Inflammatory macrophage treated with lipopolysaccharide for 1 hour (primary cell): ENCODE measurements around the gene HGF.
"Not testable (repeated sequence)": the region's sequence is repeated elsewhere in the genome, so short reads cannot be mapped to it uniquely, and the experiment has no call there.

Experiments used
- DNase-seq, 2 donors: peaks; one replicate each; pipeline ENCODE4 v3.0.0-alpha.2; 2020 to 2022

The HGF gene

DNA sequence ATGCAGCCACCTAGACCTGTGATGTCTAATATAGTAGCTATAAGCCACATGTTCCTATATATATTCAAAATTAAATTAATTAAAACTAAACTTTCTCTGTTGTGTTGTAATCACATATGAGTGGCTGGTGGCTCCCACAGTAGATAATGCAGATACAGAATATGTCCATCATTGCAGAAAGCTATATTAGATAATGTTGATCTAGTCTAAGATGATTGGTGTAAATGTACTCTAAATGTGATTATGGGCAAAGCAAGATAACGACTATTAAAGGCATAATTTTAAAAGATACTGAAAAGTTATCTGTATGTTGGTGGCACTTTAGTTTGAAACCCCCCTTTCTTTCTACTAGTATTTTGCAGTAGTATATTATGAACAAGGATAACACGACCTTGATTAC lies 5.7 kb upstream of the HGF start:
- no peak for DNase-seq

DNA sequence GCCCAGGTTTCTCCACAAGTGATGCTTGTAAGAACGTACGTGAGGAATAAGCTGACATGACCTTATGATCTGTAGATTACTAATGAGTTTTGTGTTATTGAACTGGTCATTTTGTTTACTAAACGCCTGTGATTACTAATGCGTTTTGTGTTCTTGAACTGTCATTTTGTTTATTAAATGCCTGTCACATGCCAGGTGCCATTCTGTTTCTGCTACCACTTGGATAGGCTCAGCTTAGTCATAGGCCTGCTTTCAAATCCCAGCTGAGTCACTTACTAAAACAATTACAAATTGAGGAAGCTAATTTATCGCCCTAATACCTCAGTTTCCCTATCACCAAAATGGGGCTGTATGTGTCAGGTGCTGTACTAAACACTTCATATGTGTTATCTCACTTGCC lies 4.7 kb upstream of the HGF start:
- no peak for DNase-seq

DNA sequence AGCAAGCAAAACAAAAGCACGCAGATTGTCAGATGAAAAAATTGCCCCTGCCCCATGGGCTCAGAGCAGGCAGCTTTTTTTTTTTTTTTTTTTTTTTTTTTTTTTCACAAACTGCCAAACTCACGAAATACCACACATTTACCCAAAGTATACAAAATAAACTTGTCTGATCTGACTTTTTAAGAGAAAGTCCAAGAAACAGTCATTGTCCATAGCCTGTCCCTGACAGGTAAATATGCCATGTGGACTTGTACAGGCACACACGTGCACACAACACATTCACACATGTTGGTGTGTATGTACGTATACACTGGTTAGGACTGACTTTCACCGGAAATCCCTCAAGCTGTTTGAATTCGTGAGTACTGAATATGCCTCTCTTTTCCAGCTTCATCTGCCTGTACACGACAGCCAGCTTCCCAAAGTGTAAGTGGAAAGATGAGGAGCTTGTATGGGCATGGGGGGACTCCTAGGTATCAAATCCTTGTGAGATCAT lies 929 bp upstream of the HGF start:
- DNase-seq = no peak

DNA sequence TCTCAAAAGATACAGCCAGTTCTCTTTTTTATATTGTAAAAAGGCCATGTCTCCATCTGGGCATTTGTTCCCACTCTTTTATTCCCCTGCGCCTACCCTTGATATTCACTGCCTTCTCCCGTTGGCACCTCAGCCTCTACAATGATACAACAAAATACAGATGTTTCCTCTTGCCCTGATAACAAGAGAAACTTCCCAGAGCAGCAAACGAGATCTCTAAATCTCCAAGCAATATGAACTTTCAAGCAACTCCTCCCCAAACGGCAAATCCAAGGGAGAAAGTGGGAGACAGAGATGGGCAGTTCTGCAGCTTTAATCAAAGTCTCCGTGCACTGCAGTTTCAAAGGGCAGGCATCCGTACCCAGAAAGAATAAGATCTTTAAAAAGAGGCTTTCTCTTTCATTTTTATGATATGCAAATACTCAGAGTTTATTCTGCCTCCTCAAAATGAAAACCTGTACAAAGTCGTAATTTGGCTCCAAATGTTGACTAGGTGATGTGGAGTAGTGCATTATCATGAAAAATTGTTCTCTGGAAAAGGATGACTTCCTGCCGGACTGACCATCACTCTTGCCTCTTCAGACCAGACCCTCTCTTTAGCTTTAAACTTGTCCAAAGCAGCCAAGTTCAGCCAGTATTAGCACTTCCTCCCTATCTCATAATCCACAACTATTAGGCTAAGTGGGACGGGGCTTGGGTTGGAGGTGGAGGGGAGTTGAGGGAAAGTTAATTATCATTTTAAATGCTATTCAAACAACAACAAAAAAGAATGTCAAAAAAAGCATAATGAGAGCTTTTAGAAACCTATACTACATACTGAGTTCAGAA lies 682 bp downstream of the HGF start:
- DNase-seq = no peak

DNA sequence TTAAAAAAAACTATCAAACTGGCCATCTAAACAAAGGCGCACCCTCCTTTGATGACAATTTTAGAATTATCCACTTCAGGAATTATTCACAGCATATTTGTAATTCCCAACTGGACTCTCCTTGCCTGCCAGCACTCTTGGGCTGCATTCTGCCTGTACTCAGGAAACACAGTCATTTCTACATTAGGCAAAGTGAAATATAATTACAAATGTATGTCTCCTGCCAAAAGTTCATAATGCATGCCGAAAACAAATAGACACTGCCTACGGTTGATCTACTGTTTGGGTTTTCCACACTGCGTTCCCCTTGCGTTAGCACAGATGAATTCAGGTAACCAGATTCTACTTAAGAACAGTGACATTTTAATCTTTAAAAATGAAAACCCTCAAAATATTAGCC lies 1.9 kb downstream of the HGF start:
- DNase-seq = no peak

DNA sequence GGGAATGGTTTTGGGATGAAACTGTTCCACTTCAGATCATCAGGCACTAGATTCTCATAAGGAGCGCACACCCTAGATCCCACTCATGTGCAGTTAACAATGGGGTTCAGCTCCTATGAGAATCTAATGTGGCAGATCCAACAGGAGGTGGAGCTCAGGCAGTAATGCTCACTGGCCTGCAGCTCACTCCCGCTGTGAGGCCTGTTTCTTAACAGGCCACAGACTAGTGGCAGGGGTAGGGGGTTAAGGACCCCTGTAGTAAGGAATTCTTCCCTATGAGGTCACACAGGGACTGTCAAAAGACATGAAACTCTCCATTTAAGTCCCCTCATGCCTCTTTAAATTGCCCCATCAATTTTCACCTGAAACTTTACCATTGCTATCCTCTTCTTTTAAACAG lies 8.0 kb downstream of the HGF start:
- DNase-seq = no peak

DNA sequence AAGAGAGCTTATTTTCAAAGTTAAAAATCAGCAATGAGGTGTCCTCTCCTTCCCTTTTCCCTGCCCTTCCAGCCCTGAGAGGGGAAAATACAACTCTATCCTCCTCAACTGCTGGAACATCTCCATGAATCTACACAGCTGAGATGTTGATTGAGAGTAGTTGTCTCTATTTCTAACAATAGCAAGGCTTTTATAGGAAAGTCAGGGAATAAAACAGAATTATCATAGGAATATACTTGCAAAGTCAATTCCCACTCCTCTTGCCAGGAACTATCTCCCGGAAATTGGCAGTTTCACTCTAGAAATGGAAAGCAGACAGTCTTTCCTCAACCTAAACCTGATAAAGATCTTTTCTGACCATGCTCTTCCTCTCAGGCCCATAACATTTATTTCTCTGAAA lies 8.8 kb downstream of the HGF start:
- DNase-seq = no peak

DNA sequence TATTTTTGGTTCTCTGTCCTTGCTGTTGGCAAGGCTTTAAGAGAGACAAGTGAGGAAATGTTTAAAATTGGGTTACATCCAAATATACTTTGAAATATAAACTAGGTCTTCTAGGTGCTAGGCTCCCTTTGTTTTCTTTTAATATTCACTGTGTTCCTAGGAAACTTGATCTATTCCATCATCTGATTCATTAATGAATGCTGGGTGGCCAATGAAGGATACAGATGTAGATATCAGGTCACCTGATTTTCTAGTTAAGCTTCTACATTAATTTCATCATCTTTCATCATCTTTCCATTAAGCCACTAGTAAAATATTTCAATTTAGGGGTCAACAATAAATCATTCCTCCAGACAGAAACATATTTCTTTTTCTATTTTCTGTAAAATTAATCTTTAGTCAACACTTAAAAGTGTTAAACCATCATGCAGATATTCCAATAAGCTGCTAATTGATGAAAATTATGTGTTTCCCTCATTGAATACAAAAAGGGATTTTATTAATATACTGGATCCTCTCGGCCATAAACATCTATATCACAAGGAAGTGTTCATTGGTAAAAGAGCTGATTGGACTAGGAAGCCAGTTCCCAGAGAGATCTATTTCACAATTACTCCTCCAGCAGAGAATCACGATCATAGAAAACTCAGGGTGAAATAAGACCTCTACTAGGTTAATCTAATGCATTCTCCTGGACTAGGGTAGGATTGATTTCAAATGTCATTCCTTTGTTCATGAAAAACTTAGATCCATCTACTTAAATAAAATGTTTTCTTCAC lies 14.7 kb downstream of the HGF start:
- no peak for DNase-seq

DNA sequence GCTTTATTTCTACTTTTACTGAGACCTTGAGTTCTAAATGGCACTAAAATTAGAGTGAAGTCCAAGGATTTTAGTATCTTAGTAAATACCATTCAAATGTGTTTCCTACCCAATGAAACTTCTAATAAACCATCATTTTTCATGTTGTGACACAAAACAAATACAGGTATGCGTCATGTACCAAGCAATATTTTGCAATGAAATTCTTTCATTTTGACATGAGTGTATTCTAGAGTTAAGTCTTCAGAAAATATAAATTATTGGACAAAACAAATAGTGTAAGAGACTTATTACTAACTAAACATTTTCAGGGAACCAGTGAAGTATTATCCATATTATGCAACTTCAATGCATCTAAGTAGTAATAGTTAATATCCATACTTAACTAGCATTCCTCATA lies 16.5 kb downstream of the HGF start:
- DNase-seq = no peak

DNA sequence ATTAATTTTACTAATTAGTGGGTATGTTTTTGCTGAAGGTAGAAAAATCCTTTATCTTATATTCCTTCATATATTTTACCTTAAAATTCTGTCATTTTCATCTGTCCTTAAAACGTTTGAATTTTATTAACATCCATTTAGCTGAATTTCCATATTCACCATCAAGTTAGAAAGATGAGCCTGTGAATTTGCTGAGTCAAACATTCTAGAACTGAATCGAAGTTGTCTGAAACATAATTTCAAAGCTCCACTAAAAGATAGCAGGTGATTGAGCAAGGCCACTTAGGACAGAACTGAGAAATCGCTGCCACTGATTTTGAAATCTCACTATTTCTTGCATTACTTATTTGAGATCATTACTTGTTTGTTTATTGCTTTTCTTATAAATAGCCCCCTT lies 17.5 kb downstream of the HGF start:
- DNase-seq = peak; percentile 10 to 49

DNA sequence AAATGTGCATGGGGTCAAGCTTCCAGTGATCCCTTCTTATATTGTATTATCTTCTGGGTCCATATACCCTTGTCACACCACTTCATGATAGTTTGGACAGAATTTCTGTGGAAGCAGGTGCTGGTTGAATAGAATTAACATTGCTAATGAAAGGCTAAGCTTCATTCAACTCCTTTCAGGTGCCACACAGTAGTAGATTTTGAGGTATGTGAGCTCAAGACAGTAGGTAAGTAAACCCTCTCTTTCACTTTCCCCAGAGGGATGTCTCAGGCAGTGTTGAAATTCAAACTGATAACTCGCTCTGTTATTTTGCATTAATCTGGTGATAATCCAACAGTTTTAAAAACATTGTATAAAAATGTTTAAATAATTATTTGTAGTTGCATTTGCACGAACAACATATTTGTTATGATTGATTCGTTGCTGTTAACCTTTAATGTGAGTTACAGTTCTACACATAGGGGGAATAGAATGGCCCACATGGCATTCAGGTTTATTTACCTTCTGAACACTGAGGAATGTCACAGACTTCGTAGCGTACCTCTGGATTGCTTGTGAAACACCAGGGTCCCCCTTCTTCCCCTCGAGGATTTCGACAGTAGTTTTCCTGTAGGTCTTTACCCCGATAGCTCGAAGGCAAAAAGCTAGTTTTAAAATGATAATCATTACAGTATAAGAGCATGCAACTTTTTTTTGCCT lies 18.1 kb downstream of the HGF start:
- DNase-seq = no peak

DNA sequence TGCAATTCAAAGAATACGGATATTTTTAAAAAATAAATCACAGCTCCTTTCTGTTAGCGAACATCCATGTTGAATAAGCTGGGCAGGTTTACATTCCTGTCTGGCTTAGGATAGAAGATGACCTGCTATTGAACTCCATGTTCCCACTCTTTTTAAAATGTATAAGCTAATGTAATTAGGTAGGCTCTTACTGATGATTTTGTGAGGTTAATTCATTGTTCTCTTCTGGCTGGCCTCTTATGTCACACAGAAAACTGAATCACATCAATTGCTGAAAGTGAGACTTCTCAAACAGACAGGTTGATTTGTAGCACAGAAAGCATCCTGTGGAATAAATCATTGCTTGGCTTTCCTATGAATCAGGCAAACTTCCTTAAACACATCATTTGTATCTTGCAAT lies 24.2 kb downstream of the HGF start:
- no peak for DNase-seq

DNA sequence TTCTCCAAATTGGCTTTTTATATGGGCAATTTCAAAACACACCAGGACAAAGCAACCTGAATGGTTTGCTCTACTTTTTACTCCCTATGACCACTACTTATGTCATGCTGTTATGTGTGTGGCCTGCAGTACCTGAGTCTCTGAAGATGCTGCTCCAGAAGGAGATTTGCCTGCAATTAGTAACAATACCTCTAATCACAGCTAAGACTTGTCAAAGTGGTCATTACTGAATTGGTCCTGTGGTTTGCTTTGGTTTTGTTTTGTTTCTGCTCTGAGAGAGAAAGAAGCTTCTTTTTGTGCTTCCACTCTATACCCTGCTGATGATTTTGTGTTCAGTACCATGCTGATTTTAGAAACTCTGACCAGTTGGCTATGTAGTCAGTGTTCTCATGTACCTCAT lies 25.5 kb downstream of the HGF start:
- no peak for DNase-seq

DNA sequence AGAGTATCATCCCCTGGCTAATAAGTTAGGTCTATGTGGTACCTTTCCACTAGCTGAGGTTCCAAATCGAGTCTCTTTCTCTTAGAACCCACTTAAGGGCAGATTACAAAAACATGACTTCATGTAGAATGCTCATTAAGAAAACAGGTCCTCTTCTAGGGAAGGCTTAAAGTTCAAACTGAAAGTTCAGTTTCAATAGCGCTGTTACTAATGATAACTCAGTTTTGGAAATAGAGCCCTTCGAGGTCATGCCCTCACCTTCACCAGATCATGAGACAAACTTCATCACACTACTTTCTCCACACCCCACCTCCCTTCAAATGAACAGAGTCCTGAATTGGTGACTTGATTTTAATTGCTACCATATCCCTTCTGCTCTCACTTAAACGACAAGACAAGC lies 26.2 kb downstream of the HGF start:
- no peak for DNase-seq

DNA sequence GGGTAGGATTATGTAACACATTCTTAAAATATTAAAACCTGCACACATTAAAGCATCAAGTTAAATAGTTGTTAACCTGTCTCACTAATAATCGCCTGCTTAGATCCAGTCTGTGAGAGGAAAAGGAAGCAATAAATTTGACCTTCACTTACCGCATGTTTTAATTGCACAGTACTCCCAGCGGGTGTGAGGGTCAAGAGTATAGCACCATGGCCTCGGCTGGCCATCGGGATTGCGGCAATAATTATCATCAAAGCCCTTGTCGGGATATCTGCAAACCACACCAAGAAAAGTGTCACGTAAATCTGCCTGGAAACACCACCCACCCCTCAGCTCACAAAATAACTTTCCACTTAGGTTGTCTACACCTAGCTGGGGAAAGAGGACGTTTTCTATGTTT lies 26.6 kb downstream of the HGF start:
- DNase-seq = no peak

DNA sequence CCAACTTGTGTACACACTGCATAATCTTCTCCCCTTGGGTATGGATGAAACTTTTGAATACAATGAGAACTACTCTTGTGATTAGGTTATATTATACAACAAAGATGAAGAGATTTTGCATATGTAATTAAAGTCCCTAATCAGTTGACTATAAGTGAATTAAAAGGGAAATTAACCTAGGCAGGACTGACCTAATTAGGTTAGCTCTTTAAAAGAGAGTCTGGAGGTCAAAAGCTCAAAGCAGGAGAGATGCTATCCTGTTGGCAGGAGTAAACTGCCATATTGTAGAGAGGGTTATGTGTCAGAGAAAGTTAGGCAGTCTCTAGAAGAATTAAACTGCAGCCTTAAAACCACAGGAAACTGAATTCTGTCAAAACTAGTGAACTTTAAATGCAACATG lies 29.4 kb downstream of the HGF start:
- DNase-seq = no peak

DNA sequence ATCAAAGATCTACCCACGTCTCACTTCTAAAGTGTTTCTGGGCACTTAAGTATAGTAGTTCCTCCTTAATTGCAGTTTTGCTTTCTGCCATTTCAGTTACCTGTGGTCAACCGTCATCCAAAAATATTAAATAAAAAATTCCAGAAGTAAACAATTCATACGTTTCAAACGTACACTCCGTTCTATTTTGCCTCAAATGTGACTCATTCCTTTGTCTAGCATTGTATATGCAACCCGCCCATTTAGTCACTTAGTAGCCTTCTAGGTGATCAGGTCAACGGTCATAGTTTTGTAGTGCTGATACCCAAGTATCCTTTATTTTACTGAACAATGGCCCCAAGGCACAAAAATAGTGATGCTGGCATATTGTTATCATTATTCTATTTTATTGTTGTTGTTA lies 33.8 kb downstream of the HGF start:
- DNase-seq = no peak

DNA sequence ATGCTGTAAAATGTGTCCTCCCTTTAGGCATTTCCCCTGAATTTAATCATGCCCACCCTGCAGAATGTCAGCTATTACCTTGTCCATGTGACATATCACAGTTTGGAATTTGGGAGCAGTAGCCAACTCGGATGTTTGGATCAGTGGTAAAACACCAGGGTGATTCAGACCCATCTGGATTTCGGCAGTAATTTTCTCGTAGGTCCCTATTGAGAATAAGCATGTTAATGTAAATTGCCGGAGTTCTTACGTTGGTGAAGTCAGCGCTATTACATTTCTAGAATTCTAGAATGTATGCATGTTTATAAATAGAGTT lies 44.1 kb downstream of the HGF start:
- no peak for DNase-seq

DNA sequence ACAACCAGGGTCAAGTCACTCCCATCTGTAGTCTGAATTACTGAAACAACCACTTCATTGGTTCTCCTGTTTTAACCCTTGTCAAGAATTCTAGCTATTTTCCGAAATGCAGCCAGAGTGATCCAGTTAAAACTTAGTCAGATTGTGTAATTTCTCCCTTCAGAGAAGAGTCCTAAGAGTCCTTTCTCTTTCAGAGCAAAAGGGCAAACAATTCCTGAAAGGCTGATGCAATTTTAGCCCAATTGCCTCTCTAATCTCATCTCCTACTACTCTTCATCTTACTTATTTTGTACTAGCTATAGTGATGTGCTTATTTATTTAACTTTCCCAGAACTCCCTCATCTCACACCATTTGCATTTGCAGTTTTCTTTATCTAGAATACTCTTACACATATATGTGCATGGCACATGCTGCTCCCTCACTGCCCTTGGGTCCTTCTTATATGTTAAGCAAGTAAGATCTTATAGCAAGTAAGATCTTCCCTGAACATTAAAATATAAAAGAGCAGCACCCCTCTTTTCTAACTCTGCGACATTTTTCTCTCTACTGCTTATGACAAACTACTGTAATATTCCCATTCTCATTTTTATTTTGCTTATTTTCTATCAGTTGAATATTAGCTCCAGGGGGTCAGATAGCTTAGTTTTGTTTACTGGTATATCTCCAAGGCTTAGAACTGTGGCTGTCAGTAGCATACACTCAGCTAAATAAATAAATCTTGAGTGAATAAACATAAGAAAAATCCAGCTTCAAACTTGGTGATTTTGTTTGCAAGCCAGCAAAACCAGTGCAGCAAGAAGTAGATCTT lies 44.6 kb downstream of the HGF start:
- no peak for DNase-seq

DNA sequence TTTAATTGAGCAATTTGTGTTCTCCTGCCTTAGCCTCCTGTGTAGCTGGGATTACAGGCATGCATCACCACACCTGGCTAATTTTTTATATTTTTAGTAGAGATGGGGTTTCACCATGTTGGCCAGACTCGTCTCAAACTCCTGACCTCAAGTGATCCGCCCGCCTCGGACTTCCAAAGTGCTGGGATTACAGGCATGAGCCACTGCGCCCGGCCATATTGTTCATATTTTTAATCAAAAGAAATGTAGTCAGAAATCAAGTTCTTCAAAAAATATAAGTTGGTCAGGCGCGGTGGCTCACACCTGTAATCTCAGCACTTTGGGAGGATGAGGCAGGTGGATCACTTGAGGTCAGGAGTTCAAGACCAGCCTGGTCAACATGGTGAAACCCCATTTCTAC lies 47.6 kb downstream of the HGF start:
- not testable (repeated sequence) for DNase-seq

DNA sequence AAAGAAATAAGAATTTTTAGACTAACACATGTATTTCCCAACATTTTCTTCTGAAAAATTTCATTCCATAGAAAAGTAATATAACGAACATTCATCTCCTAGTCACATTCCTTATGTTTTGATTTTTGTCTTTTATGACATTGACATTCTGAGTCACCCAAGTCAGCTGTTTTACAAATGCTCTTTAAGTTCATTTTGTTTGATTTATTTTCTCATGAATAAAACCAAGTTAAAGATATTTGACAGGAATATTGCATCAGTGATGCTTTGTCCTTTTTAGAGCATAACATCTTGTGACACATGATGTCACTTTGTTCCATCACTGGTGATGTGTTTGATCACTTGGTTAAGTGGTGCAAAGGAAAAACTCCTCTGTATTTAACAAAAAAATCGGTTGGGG lies 48.4 kb downstream of the HGF start:
- DNase-seq = peak in 1 of 2 donors; percentile 8

DNA sequence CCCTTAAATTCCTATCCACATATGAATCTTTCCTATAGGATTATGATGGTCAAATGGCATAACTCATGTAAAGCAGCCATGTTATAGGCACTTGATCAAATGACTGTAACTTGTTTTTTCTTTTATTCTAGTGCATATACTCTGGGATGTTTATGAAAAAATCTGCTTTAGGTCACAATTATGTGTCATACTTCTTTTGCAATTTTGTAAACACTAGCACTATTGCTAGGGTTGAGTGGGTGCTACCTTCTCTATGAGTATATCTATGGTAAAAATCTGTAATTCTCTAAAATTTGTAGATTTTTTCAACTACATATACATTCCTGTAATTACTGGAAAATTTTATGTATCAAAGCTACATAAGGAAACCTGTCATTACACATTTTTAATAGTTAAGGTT lies 50.0 kb downstream of the HGF start:
- DNase-seq = peak in 1 of 2 donors; percentile 33

DNA sequence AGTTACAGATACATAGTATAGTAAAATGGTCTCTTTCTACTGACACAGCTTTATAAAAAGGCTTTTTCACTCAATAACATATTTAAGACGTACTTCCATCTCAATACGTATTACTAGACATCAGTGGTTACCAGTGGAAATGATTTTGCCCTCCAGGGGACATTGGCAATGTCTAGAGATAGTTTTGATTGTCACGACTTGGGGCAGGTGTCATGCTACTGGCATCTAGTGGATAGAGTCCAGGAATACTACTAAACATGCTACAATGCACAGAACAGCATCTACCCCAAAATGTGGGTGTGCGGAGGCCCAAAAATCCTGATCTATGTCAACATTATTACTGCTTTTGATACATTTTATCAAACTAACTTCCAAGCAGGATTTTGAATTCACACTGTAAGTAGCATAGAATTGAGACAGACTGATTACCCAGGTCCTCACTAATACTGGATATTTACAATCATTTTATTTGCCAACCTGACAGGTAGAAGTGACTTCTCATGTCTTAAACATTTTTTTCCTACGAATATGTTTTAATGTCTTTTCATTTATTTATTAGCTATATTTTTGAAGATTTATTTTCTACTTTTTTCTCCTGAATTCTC lies 53.8 kb downstream of the HGF start:
- peak in 1 of 2 donors; percentile 2 for DNase-seq
